ENCODE measurements around the gene LAG3. TPM values are rescaled to one million over a fixed set of nuclear protein-coding genes. Genes with fewer than 3 reads are reported as not detected.

The LAG3 gene
- total RNA-seq, 1 experiment from 2014 or later, result 4.1 TPM

- intact Hi-C loops (cut with micrococcal nuclease; ENCODE audit: unreplicated experiment), result no loop called here
- no TSS peak for BruUV-seq (replicated peaks)
- ChIA-PET POLR2A (ENCODE audit: low non-redundant PET) (no interaction called here), CTCF (no interaction called here)
- TF ChIP-seq CTCF (conservative IDR thresholded peaks at IDR 0.05; ENCODE audit: low read depth, low read length), result no peak
- no peak for TF ChIP-seq EZH2 (IDR thresholded peaks at IDR 0.05; ENCODE audit: borderline replicate concordance, low read depth, low read length, poor library complexity, severe bottlenecking)
- peaks cover 50% of the 10 kb centered on the region for H3K36me3 ChIP-seq (ENCODE audit: insufficient read depth, low read length, poor library complexity, severe bottlenecking)
- no peak for DNase-seq (ENCODE audit: low spot score)
- peaks cover 17% of the 10 kb centered on the region for H3K4me1 ChIP-seq (ENCODE audit: insufficient read depth, low read length, poor library complexity, severe bottlenecking)
- H3K4me3 ChIP-seq (ENCODE audit: low read depth, low read length, poor library complexity, severe bottlenecking), result no peak overlapping the region
- no peaks in the 10 kb centered on the region for H3K9me3 ChIP-seq (ENCODE audit: low read depth, low read length, poor library complexity, severe bottlenecking)
- H3K27me3 ChIP-seq (replicated peaks; ENCODE audit: insufficient read depth, low read depth, low read length, poor library complexity), result no peaks in the 10 kb centered on the region
- no peak overlapping the region for H3K27ac ChIP-seq (ENCODE audit: low read depth, low read length, poor library complexity, severe bottlenecking)
Observed at GRCh38 chr12:6772726-6773589, 638 bp downstream of the LAG3 start.

- Histone ChIP-seq H3K27ac (ENCODE audit: low read depth, low read length, poor library complexity, severe bottlenecking) (no peak overlapping the region), H3K36me3 (ENCODE audit: insufficient read depth, low read length, poor library complexity, severe bottlenecking) (peaks cover 50% of the 10 kb centered on the region), H3K9me3 (ENCODE audit: low read depth, low read length, poor library complexity, severe bottlenecking) (no peaks in the 10 kb centered on the region), H3K27me3 (replicated peaks; ENCODE audit: insufficient read depth, low read depth, low read length, poor library complexity) (no peaks in the 10 kb centered on the region), H3K4me1 (ENCODE audit: insufficient read depth, low read length, poor library complexity, severe bottlenecking) (peaks cover 16% of the 10 kb centered on the region), H3K4me3 (ENCODE audit: low read depth, low read length, poor library complexity, severe bottlenecking) (no peak overlapping the region)
- BruUV-seq (replicated peaks), result no TSS peak
- ChIA-PET CTCF (interaction anchor here (1.1 kb wide), 1 partner anchor 21 kb away, joined by 3 read pairs; the partner anchor contains the start of gene MLF2), POLR2A (ENCODE audit: low non-redundant PET) (interaction anchor here (0.7 kb wide), 1 partner anchor 84 kb away, joined by 3 read pairs; no protein-coding TSS in a partner anchor)
- intact Hi-C loops (cut with micrococcal nuclease; ENCODE audit: unreplicated experiment), result no loop called here
- DNase-seq (ENCODE audit: low spot score), result no peak
- no peak for TF ChIP-seq CTCF (conservative IDR thresholded peaks at IDR 0.05; ENCODE audit: low read depth, low read length)
- no peak for TF ChIP-seq EZH2 (IDR thresholded peaks at IDR 0.05; ENCODE audit: borderline replicate concordance, low read depth, low read length, poor library complexity, severe bottlenecking)
Observed at GRCh38 chr12:6773590-6774351, 1.5 kb downstream of the LAG3 start.

GRCh38 chr12:6774499-6775062, 2.3 kb downstream of the LAG3 start:
- no peak for TF ChIP-seq EZH2 (IDR thresholded peaks at IDR 0.05; ENCODE audit: borderline replicate concordance, low read depth, low read length, poor library complexity, severe bottlenecking)
- TF ChIP-seq CTCF (conservative IDR thresholded peaks at IDR 0.05; ENCODE audit: low read depth, low read length), result no peak
- Histone ChIP-seq H3K4me3 (ENCODE audit: low read depth, low read length, poor library complexity, severe bottlenecking) (no peak overlapping the region), H3K4me1 (ENCODE audit: insufficient read depth, low read length, poor library complexity, severe bottlenecking) (peaks cover 9% of the 10 kb centered on the region), H3K27me3 (replicated peaks; ENCODE audit: insufficient read depth, low read depth, low read length, poor library complexity) (no peaks in the 10 kb centered on the region), H3K36me3 (ENCODE audit: insufficient read depth, low read length, poor library complexity, severe bottlenecking) (peaks cover 46% of the 10 kb centered on the region), H3K27ac (ENCODE audit: low read depth, low read length, poor library complexity, severe bottlenecking) (peak overlapping the region; percentile 16), H3K9me3 (ENCODE audit: low read depth, low read length, poor library complexity, severe bottlenecking) (no peaks in the 10 kb centered on the region)
- no peak for DNase-seq (ENCODE audit: low spot score)
- CTCF ChIA-PET, result interaction anchor here (1.1 kb wide), 1 partner anchor 21 kb away, joined by 3 read pairs; the partner anchor contains the start of gene MLF2
- intact Hi-C loops (cut with micrococcal nuclease; ENCODE audit: unreplicated experiment), result loop anchor here (5.0 kb wide), 2 partner anchors 37 to 157 kb away; no protein-coding TSS in a partner anchor
- BruUV-seq (replicated peaks), result no TSS peak
- POLR2A ChIA-PET (ENCODE audit: low non-redundant PET), result no interaction called here

Data from A673 (cell line).